HL-60/S4 (cell line): ENCODE measurements around the gene CCNA1.

Experiments used
- in situ Hi-C: fragments of 300-500 bp; cut with MboI; formaldehyde crosslinking; loops from 2 replicates; pipeline ENCODE4 v1.14.3; 2022; ENCODE audit warnings: low sequenced_read_pairs

CCNA1 gene

DNA sequence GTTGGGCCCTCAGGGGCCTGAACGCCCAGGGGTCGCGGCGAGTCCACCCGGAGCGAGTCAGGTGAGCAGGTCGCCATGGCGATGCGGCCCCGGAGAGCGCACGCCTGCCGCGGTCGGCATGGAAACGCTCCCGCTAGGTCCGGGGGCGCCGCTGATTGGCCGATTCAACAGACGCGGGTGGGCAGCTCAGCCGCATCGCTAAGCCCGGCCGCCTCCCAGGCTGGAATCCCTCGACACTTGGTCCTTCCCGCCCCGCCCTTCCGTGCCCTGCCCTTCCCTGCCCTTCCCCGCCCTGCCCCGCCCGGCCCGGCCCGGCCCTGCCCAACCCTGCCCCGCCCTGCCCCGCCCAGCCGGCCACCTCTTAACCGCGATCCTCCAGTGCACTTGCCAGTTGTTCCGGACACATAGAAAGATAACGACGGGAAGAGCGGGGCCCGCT is at the start of gene CCNA1:
TSS of gene CCNA1 (plus strand) at position 390 of the 439 bp plus-strand sequence. CDS start 562 bp downstream, outside the sequence.
- in situ Hi-C loops, result loop anchor here (25.0 kb wide), 1 partner anchor 555 kb away; the partner anchor contains the start of gene ALG5

DNA sequence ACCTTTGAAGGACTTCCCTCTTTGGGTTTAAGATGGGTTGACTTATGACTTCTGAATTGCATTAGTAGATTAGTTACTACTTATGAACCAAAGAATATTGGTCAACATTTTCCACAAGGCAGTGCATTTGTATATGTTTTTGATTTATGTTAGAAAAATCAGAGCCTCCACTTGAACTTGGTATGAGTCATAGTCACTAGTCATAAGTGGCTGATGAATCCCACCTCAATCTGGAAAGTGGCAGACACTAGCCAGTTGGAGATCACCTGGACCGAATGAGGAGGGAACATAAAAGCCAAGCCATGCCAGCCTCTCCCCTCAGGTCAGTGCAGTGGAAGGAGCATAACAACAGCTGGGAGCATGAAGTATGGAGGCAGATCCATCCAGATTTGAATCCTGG is 46.8 kb upstream of the CCNA1 start:
- in situ Hi-C loops, result no loop called here

DNA sequence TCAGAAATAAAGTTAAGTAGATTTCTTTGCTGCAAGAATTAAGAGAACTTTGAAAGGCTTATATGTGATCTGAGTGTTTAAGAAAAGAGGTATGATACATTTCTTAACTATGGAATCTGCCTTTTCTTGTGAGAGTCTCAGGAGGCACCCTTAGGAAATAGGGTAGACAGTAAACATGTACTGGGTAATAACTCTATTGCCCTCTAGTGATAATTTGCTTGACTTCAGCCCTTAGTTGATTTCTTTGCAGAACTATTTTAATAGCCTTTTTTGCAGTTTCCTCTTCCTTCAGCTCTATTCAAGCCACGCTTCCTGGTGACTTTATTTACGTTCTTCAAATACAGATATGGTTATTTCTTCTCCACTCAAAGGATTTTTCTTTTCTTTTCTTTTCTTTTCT is 37.0 kb upstream of the CCNA1 start:
- in situ Hi-C loops, result no loop called here

DNA sequence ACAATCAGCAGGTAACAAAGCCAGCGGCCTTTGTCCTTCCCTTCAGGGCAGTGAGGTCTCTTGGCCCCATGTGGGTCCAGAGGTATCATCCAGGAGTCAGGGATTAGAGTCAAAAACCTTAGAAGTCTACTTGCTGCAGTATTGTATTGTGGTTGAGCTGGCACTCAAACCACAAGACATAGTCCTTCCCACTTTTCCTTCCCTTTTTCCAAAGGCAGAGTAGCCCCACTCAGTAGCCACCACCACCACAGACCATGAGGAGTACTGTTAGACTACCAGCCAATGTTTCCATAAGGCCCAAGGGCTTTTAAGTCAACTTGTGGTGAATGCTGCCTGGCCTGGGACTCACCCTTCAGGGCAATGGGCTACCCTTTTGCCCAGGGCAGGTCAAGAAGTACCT is 27.1 kb upstream of the CCNA1 start:
- in situ Hi-C loops, result no loop called here

DNA sequence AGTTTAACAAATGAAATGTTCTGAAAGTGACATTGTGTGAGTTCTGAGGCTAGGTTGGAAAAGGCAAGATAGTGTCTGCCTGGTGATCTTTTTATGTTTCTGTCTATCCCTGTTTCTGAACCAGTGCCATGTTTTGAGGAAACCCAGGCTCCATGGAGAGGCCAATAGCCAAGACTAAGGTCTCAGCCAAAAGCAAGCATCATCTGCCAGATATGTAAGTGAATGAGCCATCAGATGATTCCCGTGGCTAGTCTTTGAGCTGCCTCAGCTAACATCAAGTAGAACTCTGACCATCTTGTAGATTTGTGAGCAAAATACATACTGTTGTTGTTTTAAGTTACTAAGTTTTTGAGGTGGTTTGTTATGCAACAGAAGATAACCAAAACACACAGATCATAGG is 19.6 kb upstream of the CCNA1 start:
- in situ Hi-C loops, result no loop called here

DNA sequence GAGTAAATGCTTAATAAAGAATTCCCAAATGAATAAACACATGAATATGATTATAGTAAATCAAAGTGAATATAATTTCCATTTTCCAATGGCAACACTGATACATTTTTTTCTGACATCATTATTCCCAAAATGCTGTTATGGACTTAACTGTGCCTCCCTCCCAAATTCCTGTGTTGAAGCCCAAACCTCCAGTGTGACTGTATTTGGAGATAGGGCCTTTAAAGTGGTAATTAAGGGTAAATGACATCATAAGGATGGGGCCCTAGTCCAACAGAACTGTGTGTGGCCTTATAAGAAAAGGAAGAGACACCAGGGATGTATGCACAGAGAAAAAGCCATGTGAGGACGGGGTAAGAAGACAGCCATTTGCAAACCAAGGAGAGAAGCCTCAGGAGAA is 19.1 kb upstream of the CCNA1 start:
- in situ Hi-C loops, result no loop called here

DNA sequence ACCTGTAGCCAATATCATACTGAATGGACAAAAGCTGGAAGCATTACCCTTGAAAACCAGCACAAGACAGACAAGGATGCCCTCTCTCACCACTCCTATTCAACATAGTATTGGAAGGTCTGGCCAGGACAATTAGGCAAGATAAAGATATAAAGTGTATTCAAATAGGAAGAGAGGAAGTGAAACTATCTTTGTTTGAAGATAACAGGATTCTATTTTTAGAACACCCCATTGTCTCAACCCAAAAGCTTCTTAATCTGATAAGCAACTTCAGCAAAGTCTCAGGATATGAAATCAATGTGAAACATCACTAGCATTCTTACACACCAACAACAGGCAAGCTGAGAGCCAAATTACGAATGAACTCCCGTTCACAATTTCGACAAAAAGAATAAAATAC is 17.8 kb upstream of the CCNA1 start:
- in situ Hi-C loops, result no loop called here

DNA sequence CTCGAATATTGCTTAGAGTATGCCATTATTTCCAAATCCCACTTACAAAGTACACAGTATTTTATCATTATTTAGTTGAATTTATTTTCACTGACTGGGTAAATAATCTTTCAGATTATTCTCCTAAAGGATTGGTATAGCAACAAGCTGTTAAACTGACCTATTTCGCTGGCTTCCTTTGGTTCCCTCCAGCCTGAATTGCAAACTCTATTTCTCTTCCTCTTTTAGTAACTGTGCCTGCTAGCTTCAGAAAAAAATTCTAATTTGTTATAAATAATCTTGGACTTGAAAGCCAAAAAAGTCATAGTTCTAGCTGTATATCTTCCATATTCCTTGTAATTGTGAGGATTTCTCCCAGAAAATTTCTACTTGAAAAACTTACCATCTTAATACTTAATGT is 15.0 kb upstream of the CCNA1 start:
- in situ Hi-C loops, result no loop called here

DNA sequence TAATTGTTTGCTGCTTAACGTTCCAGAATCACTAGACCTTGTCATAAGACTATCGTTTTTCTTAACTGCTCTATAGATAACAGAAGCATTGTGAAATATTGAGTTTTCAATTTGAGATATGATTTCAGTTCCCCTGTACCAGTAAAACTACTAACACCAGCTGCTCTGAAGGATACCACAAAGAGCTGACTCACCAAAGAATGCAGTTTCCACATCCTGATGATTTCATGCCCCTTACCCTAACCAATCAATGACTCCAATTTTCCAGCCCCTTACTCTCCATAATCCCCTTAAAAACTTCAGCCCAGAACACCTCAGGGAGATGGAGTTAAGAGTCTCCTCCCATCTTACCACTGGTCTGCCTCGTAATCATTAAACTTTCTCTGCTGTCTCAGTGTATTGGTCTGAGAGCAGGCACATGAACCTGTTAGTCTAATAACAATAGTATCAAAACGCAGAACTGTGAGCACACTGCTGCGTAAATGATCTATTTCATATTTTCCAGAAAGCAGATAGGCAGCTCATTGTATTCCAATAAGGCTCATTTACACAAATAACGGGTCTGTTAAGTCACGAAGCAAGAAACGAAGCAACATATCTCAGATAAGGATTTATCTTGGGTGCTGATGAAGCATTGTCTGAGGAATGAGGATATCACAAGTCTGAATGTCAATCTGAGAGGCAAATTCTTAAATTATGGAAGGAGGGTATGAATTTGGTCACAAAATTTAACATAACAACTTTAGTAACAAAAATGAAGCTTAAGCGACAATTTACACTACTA is 14.1 kb upstream of the CCNA1 start:
- in situ Hi-C loops, result no loop called here

DNA sequence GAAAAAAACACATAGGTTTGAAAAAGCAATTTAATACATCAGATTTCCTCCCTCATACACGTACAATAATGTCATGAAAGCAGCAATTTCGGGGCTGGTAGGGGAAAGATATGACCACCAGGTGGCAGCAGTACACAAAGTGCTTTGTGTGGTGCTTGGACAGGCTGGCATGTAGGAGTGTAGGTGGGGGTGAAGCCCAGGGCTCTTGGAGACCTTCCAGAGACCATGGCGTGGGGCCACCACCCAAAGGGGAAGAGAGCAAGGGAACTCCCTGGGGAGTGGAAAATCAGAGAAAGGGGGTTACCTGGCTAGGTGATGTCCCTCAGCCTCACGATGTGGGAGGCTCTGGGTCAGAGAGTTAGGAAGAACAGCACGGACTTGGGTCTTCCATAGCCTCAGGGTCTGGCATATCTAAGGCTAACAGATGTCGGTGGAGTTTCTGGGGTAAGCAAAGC is 11.8 kb upstream of the CCNA1 start:
- in situ Hi-C loops, result no loop called here

DNA sequence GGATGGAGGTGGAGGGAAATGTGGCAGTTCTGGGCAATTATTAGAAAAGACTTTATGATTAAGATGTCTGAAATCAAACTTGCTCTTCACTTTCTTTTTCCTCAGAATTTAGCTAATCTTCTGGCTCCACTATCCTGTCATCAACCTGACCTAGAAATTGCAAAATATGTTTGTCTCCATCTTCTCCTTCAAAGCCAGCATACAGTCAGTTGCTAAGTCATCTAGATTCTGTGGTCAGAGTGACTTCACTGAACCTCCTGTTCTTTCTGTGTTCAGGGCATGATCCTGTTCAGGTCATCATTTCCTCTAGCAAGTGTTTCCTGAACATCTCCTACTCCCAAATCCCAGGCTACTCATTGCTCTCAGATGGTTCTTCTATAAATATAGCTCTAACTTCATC is 10.8 kb upstream of the CCNA1 start:
- in situ Hi-C loops, result no loop called here

DNA sequence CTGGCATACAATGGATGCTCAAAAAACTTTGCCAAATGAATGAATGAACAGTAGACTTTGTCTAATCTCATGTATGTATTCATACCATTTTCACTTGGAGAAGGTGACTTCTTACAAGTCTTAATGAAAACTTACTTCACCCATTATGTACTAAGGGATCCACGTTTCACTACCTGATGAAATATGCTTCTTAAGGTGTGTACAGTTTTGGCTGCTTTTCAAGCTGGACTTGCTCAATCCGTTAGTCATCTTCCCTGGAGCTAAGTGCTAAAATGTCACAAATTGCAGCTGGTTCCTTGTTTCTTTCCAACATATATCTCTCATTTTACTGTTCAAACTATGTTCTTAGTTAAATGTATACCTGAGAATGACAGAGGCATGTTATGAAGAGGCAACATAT is 4.2 kb upstream of the CCNA1 start:
- in situ Hi-C loops, result loop anchor here (25.0 kb wide), 1 partner anchor 559 kb away; the partner anchor contains the start of gene ALG5

DNA sequence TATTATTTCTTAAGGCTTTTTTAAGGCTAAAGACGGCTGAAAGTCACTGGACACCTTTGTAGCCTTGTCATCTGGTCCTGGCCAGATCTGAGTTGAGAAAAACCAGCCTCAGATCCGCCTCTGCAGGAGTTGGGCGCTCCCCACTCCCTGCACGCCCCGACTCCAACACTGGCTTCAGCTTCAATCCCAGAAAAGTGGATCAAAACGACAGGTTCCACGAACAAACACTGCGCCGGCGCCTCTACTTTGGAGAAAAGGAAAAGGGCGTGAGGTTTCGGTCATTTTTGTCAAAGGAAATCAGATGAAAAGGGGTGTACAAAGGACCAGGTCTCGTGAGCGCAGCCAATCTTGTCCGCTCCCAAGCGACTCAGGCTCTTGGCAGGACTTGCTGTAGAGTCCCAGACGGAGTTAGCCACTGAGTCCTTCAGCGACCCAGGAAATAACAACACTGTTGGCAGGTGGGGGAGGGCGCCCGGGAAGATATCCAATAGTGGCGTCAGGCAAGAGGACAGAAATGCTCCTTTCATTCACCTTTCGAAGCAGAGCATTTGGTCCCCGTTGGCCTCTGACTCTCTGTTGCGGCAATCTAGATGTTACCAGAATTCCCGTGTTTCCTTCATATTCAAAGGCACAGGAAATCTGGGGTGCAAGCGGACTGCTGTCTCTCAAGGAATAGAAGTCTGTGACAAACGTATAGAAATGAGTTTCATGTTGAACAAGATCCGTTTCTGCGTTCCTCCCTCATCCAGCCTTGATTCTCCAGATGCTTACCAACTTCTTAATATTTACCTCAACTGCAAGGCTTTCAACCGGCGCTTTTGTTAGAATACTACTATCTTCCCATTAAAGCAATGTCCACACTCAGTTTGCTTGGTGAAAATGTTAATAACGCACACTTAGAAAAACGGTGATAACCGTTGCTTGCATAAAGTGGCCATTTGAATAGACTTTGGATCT is 1.8 kb upstream of the CCNA1 start:
- in situ Hi-C loops, result loop anchor here (25.0 kb wide), 1 partner anchor 557 kb away; the partner anchor contains the start of gene ALG5

DNA sequence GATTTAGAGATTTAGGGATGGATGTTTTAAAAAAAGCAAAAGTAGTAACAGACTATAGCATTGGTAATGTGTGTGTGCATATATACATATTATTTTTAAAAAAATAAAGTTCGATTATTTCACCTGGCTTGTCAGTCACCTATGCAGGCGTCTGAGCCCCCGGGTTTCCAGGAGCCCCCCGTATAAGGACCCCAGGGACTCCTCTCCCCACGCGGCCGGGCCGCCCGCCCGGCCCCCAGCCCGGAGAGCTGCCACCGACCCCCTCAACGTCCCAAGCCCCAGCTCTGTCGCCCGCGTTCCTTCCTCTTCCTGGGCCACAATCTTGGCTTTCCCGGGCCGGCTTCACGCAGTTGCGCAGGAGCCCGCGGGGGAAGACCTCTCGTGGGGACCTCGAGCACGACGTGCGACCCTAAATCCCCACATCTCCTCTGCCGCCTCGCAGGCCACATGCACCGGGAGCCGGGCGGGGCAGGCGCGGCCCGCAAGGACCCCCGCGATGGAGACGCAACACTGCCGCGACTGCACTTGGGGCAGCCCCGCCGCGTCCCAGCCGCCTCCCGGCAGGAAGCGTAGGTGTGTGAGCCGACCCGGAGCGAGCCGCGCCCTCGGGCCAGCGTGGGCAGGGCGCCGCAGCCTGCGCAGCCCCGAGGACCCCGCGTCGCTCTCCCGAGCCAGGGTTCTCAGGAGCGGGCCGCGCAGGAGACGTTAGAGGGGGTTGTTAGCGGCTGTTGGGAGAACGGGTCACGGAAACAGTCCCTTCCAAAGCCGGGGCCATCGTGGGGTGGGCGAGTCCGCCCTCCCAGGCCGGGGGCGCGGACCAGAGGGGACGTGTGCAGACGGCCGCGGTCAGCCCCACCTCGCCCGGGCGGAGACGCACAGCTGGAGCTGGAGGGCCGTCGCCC is 840 bp upstream of the CCNA1 start:
- in situ Hi-C loops, result loop anchor here (25.0 kb wide), 1 partner anchor 556 kb away; the partner anchor contains the start of gene ALG5

DNA sequence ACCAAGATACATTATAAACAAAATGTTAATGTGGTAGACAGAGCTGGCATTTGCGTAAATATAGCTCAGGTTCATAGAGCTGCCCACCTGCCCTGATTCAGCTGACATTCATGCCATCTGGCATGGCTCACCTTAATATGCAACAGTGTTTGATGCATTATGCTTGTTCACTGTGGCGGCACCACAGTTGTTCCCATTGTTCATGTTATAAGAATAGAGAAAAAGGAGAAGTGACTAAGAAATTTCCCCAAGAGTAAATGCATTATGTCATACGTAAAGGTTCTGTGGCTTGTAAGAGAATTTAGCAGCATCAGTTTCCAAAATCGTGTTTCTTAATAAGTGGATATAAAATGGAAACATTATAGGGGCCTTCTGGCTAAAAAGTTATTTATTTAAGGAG is 4.5 kb downstream of the CCNA1 start:
- in situ Hi-C loops, result loop anchor here (25.0 kb wide), 1 partner anchor 550 kb away; the partner anchor contains the start of gene ALG5

DNA sequence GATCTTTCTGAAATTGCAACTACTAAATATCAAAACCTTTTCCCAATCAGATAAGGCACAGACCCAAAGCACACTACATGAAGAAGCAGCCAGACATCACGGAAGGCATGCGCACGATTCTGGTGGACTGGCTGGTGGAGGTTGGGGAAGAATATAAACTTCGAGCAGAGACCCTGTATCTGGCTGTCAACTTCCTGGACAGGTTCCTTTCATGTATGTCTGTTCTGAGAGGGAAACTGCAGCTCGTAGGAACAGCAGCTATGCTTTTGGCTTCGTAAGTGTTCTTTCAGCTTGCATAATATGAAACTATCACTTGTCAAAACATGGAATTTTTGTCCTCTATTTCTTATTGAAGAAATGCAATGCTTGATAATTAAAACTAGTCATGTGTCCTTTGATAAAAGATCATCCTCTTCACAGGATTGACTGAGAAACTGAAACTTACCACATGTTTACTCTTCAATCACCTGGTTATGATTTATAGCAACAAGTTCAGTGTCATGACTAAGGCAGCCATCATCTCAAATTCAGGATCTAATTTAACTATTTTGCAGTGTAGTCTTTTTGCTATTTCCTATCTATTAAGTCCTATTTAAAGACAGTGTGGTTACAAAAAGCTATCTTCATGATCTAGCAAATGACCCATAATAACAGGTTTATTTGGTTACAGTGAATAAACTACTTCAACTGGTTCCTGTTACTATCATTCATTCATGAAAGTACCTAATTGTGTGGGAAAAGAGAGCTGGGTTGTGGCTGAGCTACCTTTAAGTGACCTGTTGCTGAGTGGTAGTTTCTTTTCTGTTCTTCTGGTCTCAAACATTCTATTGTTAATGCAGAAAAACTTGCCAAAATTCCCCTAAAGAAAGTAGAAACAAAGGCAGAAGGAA is 6.5 kb downstream of the CCNA1 start:
- in situ Hi-C loops, result loop anchor here (25.0 kb wide), 1 partner anchor 548 kb away; the partner anchor contains the start of gene ALG5

DNA sequence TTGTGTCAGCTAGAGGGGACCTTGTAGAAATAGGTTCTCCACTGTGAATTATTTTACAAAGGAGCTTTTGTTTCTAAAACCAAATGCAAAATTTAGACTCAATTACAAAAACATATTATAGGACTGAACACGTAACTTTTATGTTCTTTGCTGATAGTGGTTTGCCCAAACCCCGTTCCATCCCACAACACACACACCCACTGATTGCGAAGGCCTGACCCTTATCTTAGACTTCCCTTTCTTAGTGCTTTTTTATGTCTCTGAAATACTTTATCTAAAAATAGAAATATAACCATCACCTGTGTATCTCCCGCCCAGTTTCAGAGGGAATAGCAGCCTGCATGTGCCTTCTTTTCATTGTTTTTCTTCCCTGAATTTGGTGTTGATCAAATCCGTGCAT is 13.0 kb downstream of the CCNA1 start:
- in situ Hi-C loops, result loop anchor here (25.0 kb wide), 1 partner anchor 542 kb away; the partner anchor contains the start of gene ALG5

DNA sequence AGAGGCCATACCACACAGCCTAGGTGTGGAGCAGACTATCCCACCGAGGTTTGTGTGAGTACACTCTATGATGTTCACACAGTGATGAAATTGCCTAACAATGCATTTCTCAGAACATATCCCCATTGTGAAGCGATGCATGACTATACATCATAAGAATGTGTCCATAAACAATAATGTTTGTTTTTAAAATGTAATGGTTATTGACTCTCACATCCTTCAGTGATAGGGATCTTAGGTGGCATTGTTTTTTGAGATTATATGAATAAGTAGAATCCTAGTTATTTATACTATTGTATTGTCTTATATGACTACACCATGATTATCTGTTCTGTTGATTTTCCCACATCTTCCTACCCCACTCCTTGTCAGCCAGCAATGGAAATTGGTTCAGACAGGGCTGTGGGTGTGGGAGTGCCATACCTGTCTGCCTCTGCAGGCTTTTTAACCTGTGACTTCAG is 13.6 kb downstream of the CCNA1 start:
- in situ Hi-C loops, result loop anchor here (25.0 kb wide), 1 partner anchor 541 kb away; the partner anchor contains the start of gene ALG5

DNA sequence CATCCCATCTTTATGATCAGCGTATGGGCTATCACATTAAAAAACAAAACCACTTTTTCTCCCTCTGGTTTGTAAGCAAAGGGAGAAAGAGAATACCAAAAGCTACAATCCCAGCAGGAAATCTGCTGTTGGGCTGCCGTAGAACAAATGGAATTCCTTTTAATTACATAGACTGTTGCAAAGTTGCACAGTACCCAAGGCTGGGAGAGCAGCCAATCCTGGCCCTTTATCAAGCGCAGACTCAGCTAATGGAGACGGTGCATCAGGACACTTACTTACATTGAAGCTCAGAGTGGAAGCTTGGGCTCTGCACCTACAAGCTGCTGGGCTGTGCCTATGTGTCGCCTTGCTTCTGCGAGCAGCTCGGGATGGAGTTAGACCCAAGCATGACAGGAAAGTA is 15.2 kb downstream of the CCNA1 start:
- in situ Hi-C loops, result loop anchor here (25.0 kb wide), 1 partner anchor 540 kb away; the partner anchor contains the start of gene ALG5
